Testis (tissue), 3 donors: ENCODE measurements around the gene TM2D1. TPM values are rescaled to one million over a fixed set of nuclear protein-coding genes. Genes with fewer than 3 reads are reported as not detected.
A peak's percentile ranks its signal among the peaks of the same experiment; 100 is the strongest.

ENCODE experiments used
- DNase-seq: peaks from one replicate; pipeline ENCODE4 v3.0.0-alpha.2; 2019
- H3K27ac ChIP-seq, 2 donors: fragments of 200-600 bp; sonication (generic); one replicate each; pipeline ENCODE4 v1.5.1; 2019
- H3K27me3 ChIP-seq: fragments of 200-600 bp; sonication (generic); one replicate; pipeline ENCODE4 v1.5.1; 2019
- H3K36me3 ChIP-seq: fragments of 200-600 bp; sonication (generic); one replicate; pipeline ENCODE4 v1.5.1; 2017; ENCODE audit warnings: low read depth; ENCODE audit errors: missing control alignments
- H3K4me1 ChIP-seq: fragments of 200-600 bp; sonication (generic); one replicate; pipeline ENCODE4 v1.5.1; 2019
- H3K4me3 ChIP-seq, 2 donors: fragments of 200-600 bp; sonication (generic); one replicate each; pipeline ENCODE4 v1.5.1; 2017 to 2019
- H3K9me3 ChIP-seq: fragments of 200-600 bp; sonication (generic); one replicate; pipeline ENCODE4 v1.5.1; 2017
- CTCF ChIP-seq, 3 experiments: fragments of 450-650 bp in 2 of 3; fragments of 200-600 bp in 1 of 3; sonication (generic) in 1 of 3; IDR thresholded peaks; one replicate each; pipeline ENCODE4 v1.5.1; 2016 to 2019; ENCODE audit warnings: antibody characterized with exemption in 3 of 3, mild to moderate bottlenecking in 2 of 3, moderate library complexity in 1 of 3
- POLR2A ChIP-seq: fragments of 450-650 bp; IDR thresholded peaks from one replicate; pipeline ENCODE4 v1.6.1; 2017; ENCODE audit warnings: antibody characterized with exemption, mild to moderate bottlenecking, moderate library complexity
- WGBS, 2 donors: methylation state at CpG; one replicate each; pipeline ENCODE4 v1.1.5; 2018; 5-methylcytosine and 5-hydroxymethylcytosine counted together
- intact Hi-C: fragments of 100-400 bp; cut with DNase I; formaldehyde crosslinking; loops from one replicate; pipeline ENCODE4 v1.15.1; 2023; ENCODE audit warnings: low total_unique reads
- polyA plus RNA-seq: library from polyadenylated mRNA; stranded (reverse); fragments of 350-450 nt; fragmentation: Illumina TruSeq; extraction: RNeasy Lipid Tissue Mini Kit (QIAGEN cat#74804); gene quantifications from one replicate; pipeline ENCODE4 v1.2.3, GENCODE V29; 2014; ENCODE audit warnings: low read depth, low replicate concordance; ENCODE audit not compliant: insufficient read depth
- total RNA-seq, 2 donors: library from RNA; depleted of rRNA; stranded (reverse); fragments of >200 nt; gene quantifications; one replicate each; pipeline ENCODE4 v1.2.3, GENCODE V29; 2016

Gene TM2D1
- total and polyA plus RNA-seq, 3 donors from 2014 or later = 57.1 to 68.9 (median 67.3) TPM

- 56 to 65% methylated on average over 5 of the region's 5 CpGs for WGBS, 2 donors
- Histone ChIP-seq H3K4me1 (peaks cover 36% of the 10 kb centered on the region), H3K27ac (no peak overlapping the region), H3K9me3 (no peaks in the 10 kb centered on the region), H3K4me3 (no peak overlapping the region), H3K36me3 (no peaks in the 10 kb centered on the region), H3K27me3 (no peaks in the 10 kb centered on the region)
- TF ChIP-seq CTCF (IDR thresholded peaks at IDR 0.05) (no peak), POLR2A (no peak)
- DNase-seq = no peak
- intact Hi-C loops = loop anchor here (10.0 kb wide), 1 partner anchor 598 kb away; no protein-coding TSS in a partner anchor
These were observed 82.3 kb downstream of the TM2D1 start for GRCh38 chr1:61642475-61643232.

- intact Hi-C loops = loop anchor here (10.0 kb wide), 1 partner anchor 597 kb away; no protein-coding TSS in a partner anchor
- no peaks in the 10 kb centered on the region for H3K36me3 ChIP-seq
- H3K4me1 ChIP-seq = peaks cover 37% of the 10 kb centered on the region
- H3K27me3 ChIP-seq = no peaks in the 10 kb centered on the region
- peak; percentile 91 for DNase-seq
- WGBS, 2 donors = 8 to 11% methylated on average over 23 of the region's 23 CpGs
- peak overlapping the region; percentile 61 to 76 for H3K27ac ChIP-seq
- no peak for TF ChIP-seq POLR2A
- peak; percentile 56 to 69 (median 66) for TF ChIP-seq CTCF (IDR thresholded peaks at IDR 0.05)
- H3K9me3 ChIP-seq = no peaks in the 10 kb centered on the region
- H3K4me3 ChIP-seq = peak overlapping the region; percentile 34
These were observed 83.2 kb downstream of the TM2D1 start for GRCh38 chr1:61641578-61642336.

GRCh38 chr1:61640531-61641530 lies 84.1 kb downstream of the TM2D1 start:
- Histone ChIP-seq H3K9me3 (no peaks in the 10 kb centered on the region), H3K27ac (peak overlapping the region; percentile 61 to 76), H3K4me1 (peaks cover 37% of the 10 kb centered on the region), H3K27me3 (no peaks in the 10 kb centered on the region), H3K4me3 (peak overlapping the region; percentile 34), H3K36me3 (no peaks in the 10 kb centered on the region)
- intact Hi-C loops = loop anchor here (10.0 kb wide), 1 partner anchor 596 kb away; no protein-coding TSS in a partner anchor
- no peak for TF ChIP-seq CTCF (IDR thresholded peaks at IDR 0.05)
- TF ChIP-seq POLR2A = no peak
- WGBS, 2 donors = 36 to 43% methylated on average over 22 of the region's 22 CpGs
- DNase-seq = peak; percentile 36

GRCh38 chr1:61639608-61640336 lies 85.2 kb downstream of the TM2D1 start:
- WGBS, 2 donors = 85 to 91% methylated on average over 11 of the region's 11 CpGs
- H3K9me3 ChIP-seq = no peaks in the 10 kb centered on the region
- H3K27me3 ChIP-seq = no peaks in the 10 kb centered on the region
- DNase-seq = no peak
- peaks cover 37% of the 10 kb centered on the region for H3K4me1 ChIP-seq
- peak overlapping the region; percentile 33 to 76 for H3K27ac ChIP-seq
- H3K4me3 ChIP-seq = no peak overlapping the region
- H3K36me3 ChIP-seq = no peaks in the 10 kb centered on the region
- TF ChIP-seq CTCF (IDR thresholded peaks at IDR 0.05) = no peak
- TF ChIP-seq POLR2A = no peak
- intact Hi-C loops = loop anchor here (10.0 kb wide), 1 partner anchor 595 kb away; no protein-coding TSS in a partner anchor
